Stimulated activated CD8-positive, alpha-beta memory T cell treated with anti-CD3 and anti-CD28 coated beads, Interleukin-12 subunit alpha, Interleukin-12 subunit beta, amount 100 ng/mL, for 1 hour (primary cell): ENCODE measurements around the gene RBM7.

Experiments used
- DNase-seq: peaks from one replicate; pipeline ENCODE4 v3.0.0-alpha.2; 2020; ENCODE audit warnings: low read depth

The RBM7 gene

GRCh38 chr11:114400216-114400914 lies at the start of gene RBM7, which contains the start of gene C11orf71:
TSS of gene RBM7 (plus strand) at chr11:114400666. CDS start at chr11:114400672, 6 bp downstream.
TSS of gene C11orf71 (minus strand) at chr11:114400511. CDS start at chr11:114400331, 180 bp downstream.
- DNase-seq: peak; percentile 98

GRCh38 chr11:114353443-114353842 lies 47.0 kb upstream of the RBM7 start:
- DNase-seq: no peak

GRCh38 chr11:114354076-114354475 lies 46.4 kb upstream of the RBM7 start:
- DNase-seq: no peak

- no peak for DNase-seq
These were observed 41.8 kb upstream of the RBM7 start for GRCh38 chr11:114358716-114359115.

GRCh38 chr11:114359342-114359741 lies 41.1 kb upstream of the RBM7 start:
- DNase-seq: no peak

GRCh38 chr11:114362326-114362725 lies 38.1 kb upstream of the RBM7 start:
- DNase-seq: no peak

GRCh38 chr11:114362958-114363357 lies 37.5 kb upstream of the RBM7 start:
- DNase-seq: no peak

- no peak for DNase-seq
These were observed 33.9 kb upstream of the RBM7 start for GRCh38 chr11:114366331-114367243.

- DNase-seq: no peak
These were observed 33.1 kb upstream of the RBM7 start for GRCh38 chr11:114367244-114367957.

GRCh38 chr11:114368918-114369680 lies 31.4 kb upstream of the RBM7 start:
- no peak for DNase-seq

- no peak for DNase-seq
These were observed 25.4 kb upstream of the RBM7 start for GRCh38 chr11:114375052-114375451.

GRCh38 chr11:114377612-114378267 lies 22.7 kb upstream of the RBM7 start:
- no peak for DNase-seq

GRCh38 chr11:114379394-114380069 lies 20.9 kb upstream of the RBM7 start:
- DNase-seq: no peak

- DNase-seq: no peak
These were observed 18.0 kb upstream of the RBM7 start for GRCh38 chr11:114382509-114382908.

GRCh38 chr11:114384487-114384886 lies 16.0 kb upstream of the RBM7 start:
- DNase-seq: no peak

GRCh38 chr11:114386131-114386530 lies 14.3 kb upstream of the RBM7 start:
- DNase-seq: no peak

GRCh38 chr11:114386545-114386944 lies 13.9 kb upstream of the RBM7 start:
- DNase-seq: no peak

- no peak for DNase-seq
These were observed 7.5 kb upstream of the RBM7 start for GRCh38 chr11:114392735-114393667.

- no peak for DNase-seq
These were observed 4.7 kb upstream of the RBM7 start for GRCh38 chr11:114395736-114396135.
